ENCODE data around the gene NOXA1. TPM values are rescaled to one million over a fixed set of nuclear protein-coding genes. Genes with fewer than 3 reads are reported as not detected.

NOXA1 gene
- polyA plus RNA-seq, 1 donor from 2014 or later = 1.7 TPM

DNA sequence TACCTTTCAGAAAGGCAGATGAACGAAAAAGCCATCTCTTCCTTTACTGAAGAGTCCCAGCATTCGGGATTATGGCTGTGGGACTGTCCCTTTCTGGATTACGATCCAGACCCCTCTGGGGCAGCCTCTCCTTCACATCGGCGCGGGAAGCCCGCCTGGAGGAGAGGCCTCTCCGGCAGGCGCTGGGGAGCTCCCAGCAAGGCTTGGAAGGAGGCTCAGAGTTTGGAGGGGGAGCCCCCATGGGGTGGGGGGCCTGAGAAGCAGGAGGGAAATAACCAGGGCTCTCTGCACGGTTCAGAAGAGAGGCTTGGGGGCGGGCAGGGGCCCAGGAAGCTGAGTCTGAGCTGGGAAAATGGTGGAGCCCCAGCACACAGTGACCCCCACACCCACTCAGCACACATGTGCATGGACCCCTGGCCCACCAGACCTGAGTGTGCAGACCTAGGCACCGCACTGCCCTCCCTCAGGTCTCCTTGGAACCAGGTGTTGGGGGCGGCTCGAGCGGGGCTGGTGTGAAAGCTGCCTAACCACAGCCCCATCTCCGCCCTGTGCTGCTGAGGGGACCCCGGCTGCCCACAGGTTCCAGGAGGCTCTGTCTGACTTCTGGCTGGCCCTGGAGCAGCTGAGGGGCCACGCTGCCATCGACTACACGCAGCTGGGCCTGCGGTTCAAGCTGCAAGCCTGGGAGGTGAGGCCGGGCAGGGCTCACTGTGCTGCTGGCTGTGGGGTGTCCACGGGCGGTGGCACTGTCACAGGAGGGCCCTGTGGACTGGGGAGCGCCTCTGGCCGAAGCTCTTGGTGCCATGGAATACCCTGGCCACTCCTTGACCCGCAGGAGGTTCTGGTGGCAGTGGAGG, 4.5 kb downstream of the NOXA1 start:
- no peak overlapping the region for H3K9ac ChIP-seq (ENCODE audit: low read length)
- no peaks in the 10 kb centered on the region for H3F3A ChIP-seq (ENCODE audit: insufficient read depth, low read length, poor library complexity, severe bottlenecking)
- no peaks in the 10 kb centered on the region for H3K9me3 ChIP-seq (ENCODE audit: low read length)
- H3K36me3 ChIP-seq (ENCODE audit: insufficient read depth, low read length) = no peaks in the 10 kb centered on the region
- no peak overlapping the region for H3K4me2 ChIP-seq (ENCODE audit: low read length)
- TF ChIP-seq RAD21 (conservative IDR thresholded peaks at IDR 0.05) (no peak), EZH2 (IDR thresholded peaks at IDR 0.05; ENCODE audit: borderline replicate concordance, insufficient read depth, low read length, poor library complexity, severe bottlenecking) (no peak), SMC3 (conservative IDR thresholded peaks at IDR 0.05; ENCODE audit: poor library complexity) (no peak), EP300 (conservative IDR thresholded peaks at IDR 0.05; ENCODE audit: poor library complexity, severe bottlenecking) (no peak), REST (IDR thresholded peaks at IDR 0.05; ENCODE audit: borderline replicate concordance) (no peak), TAF1 (IDR thresholded peaks at IDR 0.05; ENCODE audit: low read depth) (no peak)
- TF ChIP-seq, protein P1, sequence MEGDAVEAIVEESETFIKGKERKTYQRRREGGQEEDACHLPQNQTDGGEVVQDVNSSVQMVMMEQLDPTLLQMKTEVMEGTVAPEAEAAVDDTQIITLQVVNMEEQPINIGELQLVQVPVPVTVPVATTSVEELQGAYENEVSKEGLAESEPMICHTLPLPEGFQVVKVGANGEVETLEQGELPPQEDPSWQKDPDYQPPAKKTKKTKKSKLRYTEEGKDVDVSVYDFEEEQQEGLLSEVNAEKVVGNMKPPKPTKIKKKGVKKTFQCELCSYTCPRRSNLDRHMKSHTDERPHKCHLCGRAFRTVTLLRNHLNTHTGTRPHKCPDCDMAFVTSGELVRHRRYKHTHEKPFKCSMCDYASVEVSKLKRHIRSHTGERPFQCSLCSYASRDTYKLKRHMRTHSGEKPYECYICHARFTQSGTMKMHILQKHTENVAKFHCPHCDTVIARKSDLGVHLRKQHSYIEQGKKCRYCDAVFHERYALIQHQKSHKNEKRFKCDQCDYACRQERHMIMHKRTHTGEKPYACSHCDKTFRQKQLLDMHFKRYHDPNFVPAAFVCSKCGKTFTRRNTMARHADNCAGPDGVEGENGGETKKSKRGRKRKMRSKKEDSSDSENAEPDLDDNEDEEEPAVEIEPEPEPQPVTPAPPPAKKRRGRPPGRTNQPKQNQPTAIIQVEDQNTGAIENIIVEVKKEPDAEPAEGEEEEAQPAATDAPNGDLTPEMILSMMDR (IDR thresholded peaks at IDR 0.05; ENCODE audit: poor library complexity, severe bottlenecking) = no peak
- H3K79me2 ChIP-seq (replicated peaks; ENCODE audit: insufficient read depth, low read length) = no peaks in the 10 kb centered on the region
- no peak overlapping the region for H2AFZ ChIP-seq (ENCODE audit: low read depth, low read length)
- no peaks in the 10 kb centered on the region for H4K20me1 ChIP-seq (ENCODE audit: insufficient read depth)
- H3K4me3 ChIP-seq (ENCODE audit: low read length) = no peak overlapping the region
- H3K27ac ChIP-seq (ENCODE audit: low read length) = no peak overlapping the region
- no peaks in the 10 kb centered on the region for H3K27me3 ChIP-seq (ENCODE audit: insufficient read depth, low read depth, low read length)
- H3K9me2 ChIP-seq (ENCODE audit: insufficient read depth, low read length) = no peaks in the 10 kb centered on the region

GRCh38 chr9:137428311-137428630, 5.1 kb downstream of the NOXA1 start:
- H3K4me2 ChIP-seq (ENCODE audit: low read length) = no peak overlapping the region
- no peak overlapping the region for H2AFZ ChIP-seq (ENCODE audit: low read depth, low read length)
- TF ChIP-seq REST (IDR thresholded peaks at IDR 0.05; ENCODE audit: borderline replicate concordance) = no peak
- no peak for TF ChIP-seq EZH2 (IDR thresholded peaks at IDR 0.05; ENCODE audit: borderline replicate concordance, insufficient read depth, low read length, poor library complexity, severe bottlenecking)
- no peak overlapping the region for H3K9ac ChIP-seq (ENCODE audit: low read length)
- H4K20me1 ChIP-seq (ENCODE audit: insufficient read depth) = no peaks in the 10 kb centered on the region
- H3K27me3 ChIP-seq (ENCODE audit: insufficient read depth, low read depth, low read length) = no peaks in the 10 kb centered on the region
- no peak overlapping the region for H3K4me3 ChIP-seq (ENCODE audit: low read length)
- no peak overlapping the region for H3K27ac ChIP-seq (ENCODE audit: low read length)
- H3K36me3 ChIP-seq (ENCODE audit: insufficient read depth, low read length) = no peaks in the 10 kb centered on the region
- H3F3A ChIP-seq (ENCODE audit: insufficient read depth, low read length, poor library complexity, severe bottlenecking) = no peaks in the 10 kb centered on the region
- no peaks in the 10 kb centered on the region for H3K9me2 ChIP-seq (ENCODE audit: insufficient read depth, low read length)
- no peaks in the 10 kb centered on the region for H3K9me3 ChIP-seq (ENCODE audit: low read length)
- no peaks in the 10 kb centered on the region for H3K79me2 ChIP-seq (replicated peaks; ENCODE audit: insufficient read depth, low read length)

All from neural cell (in vitro differentiated cells).